GM18505 (cell line): ENCODE results near the gene RSPH10B.
"Not testable (repeated sequence)": the region's sequence is repeated elsewhere in the genome, so short reads cannot be mapped to it uniquely, and the experiment has no call there.

Experiments used
- ATAC-seq: cut with Tn5 transposase; IDR thresholded peaks from one replicate; pipeline ENCODE4 v1.9.1; 2021; ENCODE audit not compliant: unreplicated experiment
- POLR2A ChIP-seq: IDR thresholded peaks from 4 replicates; pipeline ENCODE4 v1.6.1; 2011; ENCODE audit warnings: borderline replicate concordance; ENCODE audit not compliant: insufficient read depth, insufficient read length; ENCODE audit errors: extremely low read depth

RSPH10B gene

GRCh38 chr7:5970347-5970911 lies at the start of gene RSPH10B:
Gene RSPH10B (minus strand): TSS chr7:5970689. CDS start chr7:5967116, 3,573 bp downstream.
- ATAC-seq, result not testable (repeated sequence)

GRCh38 chr7:6016653-6016966 lies 46.1 kb upstream of the RSPH10B start:
- ATAC-seq, result no peak
- TF ChIP-seq POLR2A, result no peak

DNA sequence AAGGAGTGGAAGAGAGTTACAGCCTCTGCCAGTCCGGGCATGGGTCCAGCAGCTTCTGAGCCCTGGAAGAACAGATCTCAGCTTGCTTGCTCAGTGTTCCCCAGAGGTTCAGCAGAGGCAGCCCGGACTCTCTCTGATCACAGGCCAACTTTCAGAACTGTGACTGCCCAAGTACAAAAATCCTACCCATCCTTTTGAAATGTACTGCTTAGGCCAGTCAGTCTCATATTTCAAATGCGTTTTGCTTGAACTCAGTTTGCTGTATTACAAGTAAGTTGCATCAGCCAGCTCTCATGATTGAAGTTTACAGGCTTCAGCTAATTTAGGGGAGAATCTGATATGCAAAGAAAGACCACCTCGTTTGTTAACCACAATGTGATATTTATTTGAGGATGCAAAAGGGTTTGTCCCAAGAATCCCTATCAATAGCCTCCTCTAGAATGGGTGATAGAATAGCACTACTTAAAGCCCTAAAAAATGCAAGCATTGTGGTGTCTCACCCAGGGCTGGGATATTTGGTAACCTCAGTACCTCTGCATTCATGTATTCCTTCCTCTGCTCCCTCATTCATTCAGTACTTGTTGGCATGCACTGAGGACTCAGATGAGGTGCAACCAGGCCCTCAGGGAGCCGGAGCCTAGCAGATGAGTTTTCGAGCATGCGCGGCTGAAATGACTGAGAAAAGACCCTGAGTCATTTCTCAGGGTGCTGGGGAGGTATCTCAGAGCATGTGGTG lies 45.6 kb upstream of the RSPH10B start:
- ATAC-seq, result no peak

GRCh38 chr7:6012355-6013104 lies 42.0 kb upstream of the RSPH10B start:
- no peak for TF ChIP-seq POLR2A
- no peak for ATAC-seq

More for the DNA sequence above, 45.6 kb upstream of the RSPH10B start:
- no peak for TF ChIP-seq POLR2A

- no peak for TF ChIP-seq POLR2A
- no peak for ATAC-seq
These were observed 41.1 kb upstream of the RSPH10B start for GRCh38 chr7:6011541-6011940.

DNA sequence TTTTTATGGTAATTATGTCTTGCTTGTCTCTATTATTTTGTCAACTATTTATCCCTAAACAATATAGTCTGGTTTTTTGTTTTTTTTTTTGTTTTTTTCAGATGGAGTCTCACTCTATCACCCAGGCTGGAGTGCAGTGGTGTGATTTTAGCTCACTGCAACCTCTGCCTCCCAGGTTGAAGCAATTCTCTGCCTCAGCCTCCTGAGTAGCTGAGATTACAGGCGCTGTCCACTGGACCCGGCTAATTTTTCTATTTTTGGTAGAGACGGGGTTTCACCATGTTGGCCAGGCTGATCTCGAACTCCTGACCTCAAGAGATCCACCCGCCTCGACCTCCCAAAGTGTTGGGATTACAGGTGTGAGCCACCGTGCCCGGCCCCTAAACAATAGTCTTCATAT lies 39.9 kb upstream of the RSPH10B start:
- not testable (repeated sequence) for ATAC-seq

DNA sequence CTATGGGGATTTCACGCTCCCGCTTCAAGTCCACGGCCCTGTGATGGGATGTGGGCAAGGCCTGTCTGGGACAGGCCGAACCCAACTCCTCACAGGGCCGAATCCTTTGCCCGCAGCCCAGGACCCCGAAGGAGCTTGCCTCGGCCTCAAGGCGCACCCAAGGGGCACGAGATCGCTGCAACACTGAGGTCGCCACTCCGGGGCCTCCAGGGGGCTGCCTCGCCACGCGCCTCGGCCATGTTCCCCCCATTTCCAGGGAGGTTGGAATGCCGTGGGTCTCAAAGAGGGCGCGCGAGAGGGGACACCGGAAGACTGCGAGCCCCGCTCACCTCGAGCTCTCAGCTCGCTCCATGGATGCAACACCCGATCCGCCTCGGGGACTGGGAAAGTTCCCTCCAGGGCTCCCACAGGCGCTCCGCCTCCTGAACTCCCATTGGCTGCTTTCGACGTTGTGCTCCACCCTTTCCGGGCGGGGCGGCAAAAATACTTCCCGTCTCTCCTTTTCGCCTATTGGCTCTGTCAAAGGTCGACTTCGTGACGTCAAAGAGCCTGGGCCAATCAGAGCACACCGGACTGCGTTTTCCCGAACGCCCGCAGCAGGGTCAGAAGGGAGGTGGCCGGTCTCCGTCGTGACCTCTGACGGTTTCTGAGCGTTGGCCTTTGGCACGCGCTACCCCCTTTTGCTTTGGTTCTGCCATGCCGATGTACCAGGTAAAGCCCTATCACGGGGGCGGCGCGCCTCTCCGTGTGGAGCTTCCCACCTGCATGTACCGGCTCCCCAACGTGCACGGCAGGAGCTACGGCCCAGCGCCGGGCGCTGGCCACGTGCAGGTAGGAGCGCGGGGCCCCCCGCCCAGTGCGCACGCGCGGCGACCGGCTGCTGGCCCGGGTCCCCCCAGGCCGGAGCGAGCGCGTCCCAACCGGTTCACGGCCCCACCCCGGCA lies 38.5 kb upstream of the RSPH10B start, which contains the start of the genes AIMP2 and PMS2:
Gene AIMP2 (plus strand): TSS at position 605 of the 944 bp plus-strand sequence. CDS start 92 bp downstream, at position 697.
Gene PMS2 (minus strand): TSS at position 382 of the 944 bp plus-strand sequence. CDS start 30 bp downstream, at position 352.
- peak; percentile 85 for TF ChIP-seq POLR2A
- ATAC-seq, result peak; percentile 92

- ATAC-seq, result not testable (repeated sequence)
These were observed 37.5 kb upstream of the RSPH10B start for GRCh38 chr7:6007835-6008590.

DNA sequence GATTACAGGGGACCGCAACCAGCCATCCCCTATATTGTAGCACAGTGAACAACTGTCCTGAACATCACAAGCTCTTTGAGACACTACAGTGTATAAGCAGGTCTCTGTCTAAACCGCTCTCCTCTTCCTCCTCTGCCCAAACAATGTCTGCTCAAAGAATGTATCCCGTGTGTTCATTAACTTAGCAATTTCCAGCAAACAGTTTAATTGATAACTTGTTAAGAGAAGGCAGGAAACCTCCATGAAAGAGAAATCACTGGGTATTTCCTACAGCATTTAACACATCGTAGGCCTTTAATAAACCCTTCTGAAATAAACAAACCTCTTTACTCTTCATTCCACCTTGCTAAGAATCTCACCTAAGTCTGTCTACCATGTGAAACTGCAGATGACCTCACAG lies 36.9 kb upstream of the RSPH10B start:
- no peak for TF ChIP-seq POLR2A
- ATAC-seq, result no peak

DNA sequence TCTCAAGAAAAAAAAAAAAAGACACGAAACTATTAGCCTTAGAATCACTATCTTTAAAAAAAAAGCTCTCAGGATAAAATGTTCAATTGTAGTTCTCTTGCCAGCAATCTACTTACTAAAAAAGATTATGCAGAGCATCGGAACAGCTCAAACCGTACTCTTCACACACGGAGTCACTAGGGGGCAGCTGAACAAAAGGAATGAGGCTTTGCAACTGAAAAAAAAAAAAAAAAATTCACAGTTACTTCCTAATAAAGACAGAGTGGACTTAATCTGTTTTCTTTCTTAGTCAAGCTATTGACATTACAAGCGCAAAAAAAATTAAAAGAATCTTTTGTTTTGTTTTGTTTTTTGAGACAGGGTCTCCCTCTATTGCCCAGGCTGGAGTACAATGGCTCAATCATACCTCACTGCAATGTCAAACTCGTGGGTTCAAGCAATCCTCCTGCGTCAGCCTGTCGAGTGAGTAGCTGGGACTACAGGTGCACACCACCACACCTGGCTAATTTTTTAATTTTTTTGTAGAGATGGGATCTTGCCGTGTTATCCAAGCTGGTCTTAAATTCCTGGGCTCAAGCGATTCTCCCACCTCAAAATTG lies 26.8 kb upstream of the RSPH10B start:
- ATAC-seq, result no peak
- TF ChIP-seq POLR2A, result no peak

DNA sequence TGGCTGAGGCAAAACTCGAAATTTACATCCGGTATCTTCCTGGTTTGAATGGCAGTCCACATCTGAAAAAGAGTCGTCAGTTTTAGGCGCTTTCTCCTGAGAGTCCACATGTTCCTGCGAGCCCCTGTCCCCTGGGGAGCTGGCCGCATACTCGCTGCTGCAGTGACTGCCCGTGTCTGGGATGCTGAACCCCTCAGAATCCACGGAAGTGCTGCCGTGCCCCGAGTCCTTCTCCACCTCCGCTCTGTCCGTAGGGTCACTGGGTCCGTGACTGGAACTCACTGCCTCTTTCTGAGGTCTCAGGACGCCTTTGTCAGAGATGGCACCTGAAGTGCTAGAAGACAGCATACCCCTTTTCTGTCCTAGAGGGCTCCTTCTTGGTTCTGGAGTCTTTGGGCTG lies 16.6 kb upstream of the RSPH10B start:
- not testable (repeated sequence) for ATAC-seq

DNA sequence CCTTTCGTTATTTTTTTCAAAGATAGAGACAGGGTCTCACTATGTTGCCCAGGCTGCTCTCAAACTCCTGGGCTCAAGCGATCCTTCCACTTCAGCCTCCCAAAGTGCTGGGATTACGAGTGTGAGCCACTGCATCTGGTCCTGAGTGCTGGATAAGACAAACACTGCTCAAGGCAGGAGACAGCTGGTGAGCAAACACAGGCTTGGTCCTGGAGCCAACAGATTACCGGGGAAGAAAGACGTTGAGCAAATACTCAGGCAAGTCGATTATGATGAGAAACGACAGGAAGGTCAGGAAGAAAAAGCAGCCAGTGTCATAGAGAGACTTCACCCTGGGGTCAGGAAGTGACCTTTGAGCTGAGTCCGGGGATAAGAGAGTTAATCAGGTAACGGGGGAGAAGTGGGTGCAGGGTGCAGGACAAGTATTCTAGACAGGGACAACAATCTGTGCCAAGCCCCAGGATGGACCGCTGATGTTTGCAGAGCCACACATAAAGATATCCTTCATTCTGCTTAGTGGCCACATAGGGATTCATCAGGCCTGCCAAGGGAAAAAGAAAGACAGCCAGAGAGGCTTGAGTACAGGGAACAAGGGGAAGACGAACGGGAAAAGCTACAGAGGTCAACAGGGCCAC lies 9.3 kb upstream of the RSPH10B start:
- ATAC-seq, result not testable (repeated sequence)

- ATAC-seq, result not testable (repeated sequence)
These were observed 3.1 kb upstream of the RSPH10B start for GRCh38 chr7:5973580-5973979.

- ATAC-seq, result not testable (repeated sequence)
These were observed 6.7 kb downstream of the RSPH10B start for GRCh38 chr7:5963810-5964209.

GRCh38 chr7:5963205-5963604 lies 7.3 kb downstream of the RSPH10B start:
- ATAC-seq, result not testable (repeated sequence)

- not testable (repeated sequence) for ATAC-seq
These were observed 35.5 kb downstream of the RSPH10B start for GRCh38 chr7:5934945-5935450.

GRCh38 chr7:5931905-5932644 lies 38.4 kb downstream of the RSPH10B start:
- not testable (repeated sequence) for ATAC-seq

GRCh38 chr7:5931250-5931649 lies 39.2 kb downstream of the RSPH10B start:
- ATAC-seq, result not testable (repeated sequence)
